Activated T-helper 1 cell treated with anti-CD3 and anti-CD28 coated beads, Interleukin-2, amount 50 U/mL, for 16 hours (primary cell): ENCODE results near the gene LRRC15.

Source experiments
- DNase-seq, 2 donors: peaks; one replicate each; pipeline ENCODE4 v3.0.0-alpha.2; 2020; ENCODE audit warnings: low read depth in 1 of 2, low spot score in 1 of 2

Gene LRRC15

DNA sequence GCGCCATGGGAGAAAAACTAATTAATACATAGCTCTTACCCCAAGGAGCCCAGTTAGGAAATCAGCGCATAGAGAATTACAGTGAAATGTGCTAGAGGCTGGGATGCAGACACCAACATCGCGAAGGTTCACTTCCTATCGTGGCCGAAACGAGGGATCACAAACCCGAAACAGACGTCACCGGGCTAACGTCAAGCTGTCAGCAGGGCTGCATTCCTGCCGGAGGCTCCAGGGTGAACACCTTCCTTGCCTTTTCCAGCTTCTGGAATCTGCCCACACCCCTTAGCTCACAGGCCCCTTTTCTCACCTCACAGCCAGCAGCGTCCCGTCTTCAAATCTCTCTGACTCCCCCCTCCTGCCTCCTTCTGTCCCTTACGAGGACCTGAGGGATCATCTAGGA lies 16.5 kb upstream of the LRRC15 start:
- DNase-seq, result no peak

DNA sequence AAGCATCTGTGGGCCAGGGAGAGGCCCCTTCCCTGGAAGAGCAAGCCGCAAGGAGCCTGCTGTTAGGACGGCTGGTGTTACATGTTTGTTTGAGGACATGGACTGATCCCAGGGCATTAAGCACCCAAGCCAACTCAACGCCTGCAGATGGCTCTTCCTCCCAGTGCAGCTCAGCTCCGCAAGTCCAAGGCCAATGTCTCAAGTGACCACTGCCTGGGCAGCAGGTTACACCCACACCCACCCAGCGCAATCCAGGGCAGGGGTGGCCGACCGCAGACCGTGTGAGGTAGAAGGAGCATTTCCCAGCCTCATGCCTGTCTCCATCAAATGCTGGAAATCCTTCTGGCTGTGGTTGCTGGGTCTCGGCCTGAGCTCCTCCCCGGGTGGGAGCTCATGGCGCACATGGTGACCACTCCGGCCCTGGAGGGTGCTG lies 15.0 kb upstream of the LRRC15 start:
- no peak for DNase-seq

DNA sequence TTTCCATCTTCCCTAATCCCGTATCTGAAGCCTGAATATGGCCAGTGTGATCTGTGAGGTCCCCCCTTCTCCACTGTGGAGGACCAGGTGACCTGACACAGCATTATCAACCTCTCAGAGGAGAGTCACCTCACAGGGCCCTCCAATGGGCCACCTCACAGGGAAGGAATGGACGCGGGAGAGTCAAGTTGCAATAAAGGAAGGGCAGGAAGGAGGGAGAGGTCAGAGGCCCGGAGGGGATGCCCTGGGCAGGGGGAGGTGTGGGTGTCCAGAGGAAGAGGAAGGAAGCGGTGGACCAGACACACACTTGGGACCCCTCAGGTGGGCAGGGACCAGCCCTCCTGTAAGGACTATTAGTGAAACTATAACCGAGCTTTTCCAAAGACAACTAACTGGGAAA lies 14.6 kb upstream of the LRRC15 start:
- no peak for DNase-seq

DNA sequence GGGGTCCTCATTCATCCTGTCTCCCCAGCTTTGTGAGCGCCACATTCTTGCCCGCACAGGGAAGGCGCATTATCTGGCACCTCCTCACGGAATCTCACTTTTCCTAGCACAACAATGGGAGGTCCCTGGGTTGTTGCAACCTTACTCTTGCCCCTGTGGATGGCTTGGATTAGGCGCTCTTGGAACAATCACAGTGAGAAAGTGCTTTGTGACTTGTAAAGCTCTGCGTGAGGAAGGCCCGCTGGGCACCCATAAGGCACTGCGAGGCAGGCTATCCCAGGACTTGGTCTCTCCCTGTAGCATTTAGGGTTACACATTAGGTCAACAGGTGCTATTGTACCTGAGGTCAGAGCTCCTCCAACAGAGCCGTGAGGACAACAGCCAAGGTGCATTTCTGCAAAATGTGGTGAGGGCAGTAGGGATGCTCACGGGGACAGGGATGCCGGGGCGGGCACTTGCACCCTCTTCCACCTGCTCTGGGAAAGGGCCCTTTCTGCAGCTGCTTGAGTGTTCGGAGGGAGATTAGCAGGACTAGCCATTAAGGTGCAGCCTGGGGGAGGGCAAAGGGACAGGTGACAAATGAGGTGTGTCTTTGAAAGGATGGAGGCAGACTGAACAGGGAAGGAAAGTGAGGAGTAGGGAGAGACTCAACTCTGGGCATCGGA lies 13.9 kb upstream of the LRRC15 start:
- no peak for DNase-seq

DNA sequence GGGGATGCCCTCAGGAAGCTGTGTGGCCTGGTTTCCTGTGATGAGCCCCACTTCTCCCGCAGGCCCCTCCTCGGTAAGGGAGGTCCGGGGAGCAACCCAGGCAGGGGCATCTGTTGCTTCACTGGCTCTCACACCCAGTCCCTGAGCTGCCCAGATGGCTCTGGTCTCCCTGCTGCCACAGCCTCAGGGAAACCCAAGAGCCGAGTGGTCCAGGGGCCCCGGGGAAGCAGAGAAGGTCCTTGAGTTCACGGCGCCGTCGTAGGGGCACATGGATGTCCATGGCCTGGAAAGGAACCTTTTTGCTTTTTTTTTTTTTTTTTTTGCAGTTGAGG lies 13.3 kb upstream of the LRRC15 start:
- DNase-seq, result no peak

DNA sequence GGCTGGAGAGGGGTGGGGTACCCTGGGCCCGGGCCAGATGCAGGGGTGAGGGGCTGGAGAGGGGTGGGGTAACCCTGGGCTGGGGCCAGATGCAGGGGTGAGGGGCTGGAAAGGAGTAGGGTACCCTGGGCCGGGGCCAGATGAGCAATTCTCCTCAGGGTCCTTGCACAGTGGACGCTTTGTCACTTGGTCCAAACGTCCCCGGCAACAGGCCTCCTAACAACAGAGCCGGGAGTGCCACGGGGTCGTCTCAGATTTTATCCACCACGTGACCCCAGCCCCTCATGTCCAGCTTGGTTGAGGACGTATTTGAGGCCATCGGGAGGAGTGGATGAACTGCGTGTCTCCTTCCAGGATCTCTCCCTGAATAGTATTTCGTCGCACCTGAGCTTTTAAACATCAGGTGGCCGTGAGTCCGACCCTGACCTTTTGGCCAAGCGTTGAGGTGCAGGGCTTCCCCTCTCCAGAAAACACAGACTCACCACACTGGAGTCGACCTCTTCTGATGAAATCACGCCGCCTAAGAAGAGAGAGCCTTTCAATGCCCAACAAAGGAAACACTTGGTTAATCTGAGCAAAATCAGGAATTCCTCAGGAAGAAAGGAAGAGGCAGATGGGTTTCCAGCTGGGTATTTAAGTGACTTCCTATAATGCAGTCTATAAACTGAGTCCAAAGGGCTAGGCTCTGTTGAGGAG lies 12.8 kb upstream of the LRRC15 start:
- no peak for DNase-seq

DNA sequence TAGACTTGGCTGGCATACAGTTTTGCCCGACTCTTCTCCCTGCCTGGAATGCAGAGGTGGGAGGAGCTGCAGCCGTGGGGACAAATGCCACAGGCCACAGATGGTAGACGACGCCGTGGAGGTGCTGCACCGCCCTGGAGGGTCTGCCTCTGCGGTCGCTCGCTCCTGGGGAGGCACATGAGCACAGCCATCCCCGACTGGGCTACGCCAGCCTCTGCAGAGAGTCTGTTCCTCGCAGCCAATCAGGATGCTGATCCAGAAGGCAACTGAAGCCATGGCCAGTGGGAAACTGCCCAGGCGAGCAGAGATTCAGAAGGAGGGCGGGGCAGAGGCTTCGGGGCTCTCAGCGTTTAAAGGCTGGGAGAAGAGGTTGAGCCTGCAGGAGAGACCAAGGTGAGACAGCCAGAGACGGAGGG lies 11.9 kb upstream of the LRRC15 start:
- no peak for DNase-seq

DNA sequence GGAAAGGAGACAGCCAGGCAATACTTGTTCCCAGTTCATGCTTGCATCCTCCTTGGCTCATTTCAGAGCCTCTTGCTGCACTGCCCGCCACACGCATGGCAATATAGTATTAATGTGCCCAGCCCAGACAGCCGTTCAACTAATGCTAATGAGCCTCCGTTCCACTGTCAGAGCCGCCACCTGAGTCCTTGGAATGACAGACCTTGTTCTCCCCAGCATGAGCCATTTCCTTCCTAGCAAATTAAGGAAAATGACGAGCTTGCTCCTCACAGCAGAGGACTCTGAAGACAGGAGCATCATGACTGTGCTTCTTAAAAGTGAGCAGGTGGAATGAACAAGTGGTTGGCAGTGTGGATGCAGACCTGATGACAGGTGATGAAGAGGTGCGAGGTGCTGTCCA lies 10.8 kb upstream of the LRRC15 start:
- no peak for DNase-seq

DNA sequence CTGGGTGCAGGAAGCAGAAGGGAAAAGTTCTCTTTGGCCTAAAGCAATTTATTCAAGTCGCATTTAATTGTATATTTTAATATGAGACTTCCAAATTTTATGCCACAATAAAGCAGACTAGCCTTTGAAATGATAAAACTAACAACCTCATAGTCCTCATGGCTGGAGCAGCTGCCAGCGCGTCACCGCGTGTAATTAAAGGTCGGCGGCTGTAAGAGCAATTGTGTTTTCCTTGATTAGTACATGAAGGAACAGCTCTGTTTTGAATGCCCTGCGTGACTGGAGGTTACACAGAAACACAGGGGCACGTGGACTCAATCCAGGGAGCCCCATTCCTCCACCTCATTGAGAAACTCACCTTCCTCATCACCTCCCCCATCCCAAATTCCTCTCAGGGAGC lies 10.1 kb upstream of the LRRC15 start:
- no peak for DNase-seq

DNA sequence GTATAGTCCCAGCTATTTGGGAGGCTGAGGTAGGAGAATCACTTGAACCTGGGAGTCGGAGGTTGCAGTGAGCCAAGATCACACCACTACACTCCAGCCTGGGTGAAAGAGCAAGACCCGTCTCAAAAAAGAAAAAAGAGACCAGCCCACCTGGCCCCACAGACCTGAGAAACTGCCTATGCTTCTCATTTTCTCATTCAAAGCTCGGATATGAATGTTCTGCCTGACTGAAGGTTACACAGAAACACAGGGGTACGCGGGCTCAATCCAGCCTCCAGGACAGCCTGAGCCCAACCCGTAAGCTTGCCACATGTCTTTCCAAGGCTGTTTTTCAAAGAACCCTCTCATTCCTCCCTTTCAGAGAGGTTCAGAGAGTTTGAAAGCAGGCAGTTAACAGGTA lies 9.7 kb upstream of the LRRC15 start:
- DNase-seq, result no peak

DNA sequence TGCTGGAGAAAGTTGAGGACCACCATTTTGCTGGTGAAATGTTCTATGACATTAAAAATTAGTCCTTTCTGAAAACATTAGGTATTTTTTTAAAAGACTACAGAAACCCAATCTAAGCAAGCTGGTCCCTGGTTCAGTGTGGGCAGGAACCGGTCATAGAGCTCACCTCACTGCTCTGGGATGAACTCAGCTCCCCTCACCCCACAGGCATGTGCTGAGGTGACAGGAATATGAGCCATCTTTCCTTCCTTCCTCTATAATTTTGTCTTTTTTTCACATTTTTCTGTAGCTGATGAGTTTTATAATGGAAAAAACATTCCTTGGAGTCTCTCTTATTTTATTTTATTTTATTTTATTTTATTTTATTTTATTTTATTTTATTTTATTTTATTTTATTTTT lies 8.2 kb upstream of the LRRC15 start:
- DNase-seq, result no peak

DNA sequence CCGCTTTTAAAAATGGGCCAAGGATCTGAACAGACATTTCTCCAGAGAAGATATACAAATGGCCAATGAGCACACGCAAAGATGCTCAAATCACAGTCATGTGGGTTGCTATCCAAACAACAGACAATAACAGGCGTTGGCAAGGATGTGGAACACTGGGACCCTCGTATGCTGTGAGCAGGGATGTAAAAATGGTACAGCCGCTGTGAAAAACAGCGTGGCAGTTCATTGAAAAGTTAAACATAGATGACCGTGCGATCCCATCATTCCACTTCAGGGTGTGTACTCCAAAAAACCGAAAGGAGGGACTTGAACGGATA lies 6.7 kb upstream of the LRRC15 start:
- no peak for DNase-seq

DNA sequence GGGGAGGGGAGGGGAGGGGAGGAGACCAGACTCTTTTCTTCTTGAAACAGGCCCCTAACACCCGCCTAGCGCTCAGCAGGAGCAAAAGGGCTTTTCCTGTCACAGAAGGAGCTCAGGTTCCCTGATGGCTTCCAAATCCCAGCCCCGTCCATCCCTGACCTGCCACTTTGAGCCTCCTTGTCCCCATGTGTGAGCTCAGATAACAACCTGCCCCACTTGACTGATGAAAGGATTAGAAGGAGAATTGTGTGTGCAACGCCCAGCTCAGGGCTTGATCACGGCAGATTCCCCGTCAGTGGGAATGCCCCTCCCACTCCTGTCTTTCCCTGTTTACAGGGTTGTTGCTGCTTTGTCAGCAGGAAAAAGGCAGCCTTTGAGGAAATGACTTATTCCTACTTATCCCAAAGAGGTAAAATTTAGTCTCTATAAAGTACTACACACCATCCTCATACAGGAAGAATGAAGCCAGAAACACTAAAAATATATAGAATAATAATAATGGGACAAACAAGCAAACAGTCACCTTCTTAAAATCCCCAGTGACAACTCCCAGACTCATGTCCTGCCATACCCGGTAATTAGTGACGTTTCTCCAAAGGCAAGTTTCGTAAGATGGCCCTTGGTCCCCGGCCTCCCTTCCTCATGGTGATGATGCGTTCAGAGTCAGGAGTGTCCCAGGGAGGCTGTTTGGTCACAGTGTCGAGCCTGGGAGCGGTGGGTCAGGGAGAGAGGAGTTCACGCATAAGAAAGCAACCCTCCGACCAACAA lies 6.1 kb upstream of the LRRC15 start:
- no peak for DNase-seq

DNA sequence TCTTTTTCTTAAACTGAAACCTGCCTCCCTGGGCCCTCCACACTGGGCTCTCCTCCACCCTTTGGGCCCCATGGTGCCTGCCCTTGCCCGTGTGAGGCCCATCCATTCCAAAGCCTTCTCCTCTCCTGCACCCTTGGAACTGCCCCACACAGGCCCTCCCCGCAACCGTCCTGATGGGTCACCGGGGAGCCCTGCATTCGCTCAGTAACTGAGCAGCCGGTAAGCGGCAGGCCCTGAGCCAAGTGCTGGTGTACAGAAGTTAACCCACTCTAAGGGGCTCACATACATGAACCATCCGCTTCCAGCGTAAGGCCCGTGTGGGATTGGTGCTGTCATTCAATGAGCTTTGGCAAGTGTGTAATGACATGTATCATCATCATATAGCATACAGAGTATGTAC lies 5.4 kb upstream of the LRRC15 start:
- no peak for DNase-seq

DNA sequence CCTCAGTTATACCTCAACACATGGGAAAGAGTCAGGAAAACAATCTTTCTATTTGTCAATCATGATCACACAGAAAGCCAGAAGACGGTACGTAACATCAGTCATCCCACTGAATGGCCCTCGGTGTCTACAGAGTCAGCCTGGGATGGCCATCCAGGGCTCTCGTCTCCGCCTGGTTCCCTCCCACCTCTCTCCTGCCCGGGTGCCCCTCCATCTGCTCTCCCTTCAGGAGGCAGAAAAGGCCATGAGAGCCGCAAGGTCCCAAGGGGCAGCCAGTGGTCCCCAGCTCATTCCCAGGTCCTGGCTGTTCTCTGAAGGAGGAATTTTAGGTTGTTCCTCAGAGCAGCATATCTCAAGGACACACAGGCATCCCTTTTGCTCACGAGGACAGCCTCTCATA lies 4.4 kb upstream of the LRRC15 start:
- DNase-seq, result no peak

DNA sequence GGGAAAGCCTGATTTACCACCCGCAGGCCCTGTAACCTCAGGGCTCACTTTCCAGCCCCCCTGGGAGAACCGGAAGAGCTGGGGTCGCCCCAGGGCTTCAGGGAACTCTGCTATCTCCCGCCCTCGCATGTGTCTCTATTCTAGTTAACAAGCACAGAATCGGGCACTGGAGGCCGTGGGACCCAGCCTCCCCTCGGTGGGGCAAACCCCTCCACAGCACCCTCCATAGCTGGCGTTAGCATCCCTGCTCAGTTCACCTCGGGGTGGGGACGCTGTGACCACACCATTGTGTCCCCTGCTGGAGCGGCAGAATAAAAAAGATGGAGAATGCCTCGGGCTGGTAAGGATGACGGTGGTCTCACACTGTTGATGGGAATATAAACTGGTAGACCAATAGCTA lies 3.5 kb upstream of the LRRC15 start:
- DNase-seq, result no peak

DNA sequence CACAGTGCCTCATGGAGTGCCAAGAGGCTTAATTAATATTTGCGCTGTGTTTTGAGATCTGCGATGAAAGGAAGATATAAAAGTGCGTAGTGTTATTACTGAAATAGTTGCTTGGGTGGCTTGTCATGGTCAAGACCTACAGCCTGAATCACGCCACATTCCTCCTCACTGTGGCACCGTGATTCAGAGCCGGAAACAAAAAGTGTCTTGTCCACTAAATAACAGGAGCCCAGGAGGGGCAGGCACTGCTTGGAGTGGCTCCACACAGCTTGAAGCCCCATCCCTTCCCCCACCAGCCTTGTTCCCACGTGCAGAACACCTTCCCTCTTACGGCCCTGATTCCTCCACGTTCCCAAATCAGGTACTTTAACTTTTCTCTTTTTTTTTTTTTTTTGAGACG lies 1.2 kb upstream of the LRRC15 start:
- no peak for DNase-seq

DNA sequence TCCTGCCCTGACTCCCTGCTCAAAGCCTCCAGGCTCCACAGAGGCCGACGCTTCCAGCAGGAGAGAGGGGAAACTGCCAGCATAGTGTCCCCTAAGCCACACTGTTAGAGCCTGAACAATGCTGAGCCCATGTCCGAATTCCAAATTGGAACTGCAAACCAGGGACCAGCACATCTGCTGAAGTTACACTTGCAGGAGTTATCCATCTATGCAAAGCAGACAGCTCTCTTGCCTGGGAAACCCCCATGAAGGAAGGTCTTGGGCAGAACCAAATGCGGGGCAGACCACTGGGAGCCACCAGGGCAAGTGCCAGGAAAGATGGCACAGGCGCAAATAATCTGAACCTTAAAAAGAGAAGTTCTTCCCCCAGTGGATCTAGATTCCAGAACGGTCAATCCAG lies 625 bp downstream of the LRRC15 start:
- DNase-seq, result no peak

DNA sequence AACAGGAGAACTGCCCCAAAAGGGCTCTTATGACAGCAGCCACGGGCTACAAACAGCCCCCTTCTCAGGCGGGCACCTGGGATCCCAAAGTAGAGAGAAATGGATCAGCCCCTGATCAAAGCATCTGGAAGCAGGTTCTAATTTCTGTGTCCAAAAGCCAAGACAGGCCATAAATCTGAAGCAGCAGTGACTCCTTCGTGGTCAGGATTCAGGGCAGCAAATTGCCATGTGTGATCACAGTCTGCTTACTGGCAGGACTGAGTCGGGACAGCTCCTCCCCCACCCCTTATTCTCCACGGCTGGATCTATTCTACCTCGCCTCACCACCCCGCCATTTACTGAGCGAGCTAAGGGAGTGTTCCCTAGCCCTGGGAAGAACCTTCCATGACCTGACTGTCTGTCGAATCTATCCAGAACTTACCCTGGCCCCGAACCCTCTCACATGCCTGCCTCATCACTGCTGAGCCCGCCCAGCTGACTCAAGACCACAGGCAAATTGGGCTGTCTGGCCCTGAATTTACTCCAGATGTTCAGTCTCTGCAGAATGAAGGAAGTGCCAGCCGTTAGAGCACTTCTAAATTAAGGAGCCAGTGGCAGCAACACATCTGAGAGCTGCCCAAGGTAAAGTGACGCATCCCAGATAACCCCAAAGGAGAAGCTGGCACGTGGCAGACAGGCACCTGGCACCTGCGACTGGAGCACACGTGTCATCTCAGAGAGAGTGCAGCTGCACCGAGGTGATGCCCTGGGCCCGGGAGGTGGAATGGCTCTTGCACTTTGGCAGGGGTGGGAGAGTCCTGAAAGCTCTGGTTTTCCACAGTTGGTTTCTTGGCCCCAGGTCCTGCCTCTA lies 1.3 kb downstream of the LRRC15 start:
- no peak for DNase-seq

DNA sequence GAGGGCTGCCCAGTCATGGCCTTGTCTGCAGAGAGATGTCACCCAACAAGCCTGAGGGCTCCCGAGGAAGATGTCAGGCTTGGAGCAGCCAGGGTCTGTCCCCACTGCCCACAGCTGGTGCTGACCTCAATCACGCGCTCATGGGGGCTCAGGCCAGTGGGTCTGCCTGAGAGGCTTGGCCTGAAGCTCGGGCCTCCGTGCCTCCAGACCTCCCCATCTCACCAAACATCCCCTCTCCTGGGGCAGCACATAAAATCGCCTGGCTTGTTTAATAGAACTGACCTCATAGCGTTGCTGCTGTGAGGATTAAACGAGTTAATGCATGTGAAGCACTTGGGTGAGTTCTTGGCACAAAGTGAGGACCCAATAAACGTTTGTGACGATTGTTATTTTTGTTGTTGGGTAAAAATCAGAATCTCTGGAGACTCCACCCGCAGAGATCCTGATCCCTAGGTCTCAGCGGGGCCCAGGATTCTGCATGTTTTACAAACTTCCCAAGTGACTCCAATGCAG lies 3.5 kb downstream of the LRRC15 start:
- no peak for DNase-seq

DNA sequence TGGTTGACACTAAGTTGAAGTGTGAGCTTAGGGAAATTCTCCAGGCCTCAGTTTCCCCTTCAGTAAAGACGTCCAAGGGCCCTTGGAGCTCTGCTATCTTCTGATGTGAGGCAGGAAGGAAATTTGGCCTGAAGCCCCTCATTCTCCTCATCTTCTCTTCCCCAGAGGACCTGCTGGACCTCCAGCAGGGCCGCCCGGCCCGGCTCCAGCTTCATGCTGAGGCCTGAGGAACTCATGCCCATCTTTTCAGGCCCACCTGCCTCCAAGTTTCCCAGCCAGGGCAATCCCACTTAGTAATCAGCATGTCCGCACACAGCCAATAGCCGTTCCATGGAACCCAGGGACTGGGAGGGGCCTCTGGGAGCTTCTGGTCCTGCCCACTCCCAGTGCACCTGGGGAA lies 4.0 kb downstream of the LRRC15 start:
- no peak for DNase-seq
